GM19463 (cell line): ENCODE data around the gene AP4S1.
"Not testable (repeated sequence)": the region's sequence is repeated elsewhere in the genome, so short reads cannot be mapped to it uniquely, and the experiment has no call there.

Experiments
- ATAC-seq: cut with Tn5 transposase; IDR thresholded peaks from one replicate; pipeline ENCODE4 v1.9.1; 2021; ENCODE audit warnings: mild to moderate bottlenecking, moderate library complexity; ENCODE audit not compliant: unreplicated experiment

The AP4S1 gene

DNA sequence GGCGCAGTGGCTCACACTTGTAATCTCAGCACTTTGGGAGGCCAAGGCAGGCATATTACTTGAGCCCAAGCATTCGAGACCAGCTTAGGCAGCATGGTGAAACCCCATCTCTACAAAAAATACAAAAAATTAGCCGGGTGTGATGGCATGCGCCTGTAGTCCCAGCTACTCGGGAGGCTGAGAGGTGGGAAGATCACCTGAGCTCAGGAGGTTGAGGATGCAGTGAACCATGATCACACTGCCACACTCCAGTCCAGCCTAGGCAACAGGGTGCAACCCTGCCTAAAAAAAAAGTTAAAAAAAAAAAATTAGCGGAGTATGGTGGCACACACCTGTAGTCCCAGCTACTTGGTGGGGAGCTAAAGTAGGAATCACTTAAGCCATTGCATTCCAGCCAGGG lies 21.4 kb upstream of the AP4S1 start:
- not testable (repeated sequence) for ATAC-seq

DNA sequence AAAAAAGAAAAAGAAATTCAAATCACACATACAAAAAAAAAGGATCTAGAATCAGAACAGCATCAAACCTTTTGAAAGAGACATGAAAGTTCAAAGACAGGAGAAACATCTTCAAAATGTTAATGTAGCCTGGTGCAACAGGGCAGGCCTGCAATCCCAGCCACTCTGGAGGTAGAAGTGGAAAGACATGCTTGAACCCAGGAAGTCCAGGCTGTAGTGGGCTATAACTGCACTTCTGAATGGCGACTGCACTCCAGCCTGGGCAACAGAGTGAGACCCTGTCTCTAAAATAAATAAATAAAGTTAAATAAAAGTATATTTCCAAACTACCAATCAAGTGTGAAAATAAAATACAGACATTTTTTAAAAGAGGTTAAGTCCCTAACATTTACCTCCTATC lies 18.7 kb upstream of the AP4S1 start:
- ATAC-seq: no peak

DNA sequence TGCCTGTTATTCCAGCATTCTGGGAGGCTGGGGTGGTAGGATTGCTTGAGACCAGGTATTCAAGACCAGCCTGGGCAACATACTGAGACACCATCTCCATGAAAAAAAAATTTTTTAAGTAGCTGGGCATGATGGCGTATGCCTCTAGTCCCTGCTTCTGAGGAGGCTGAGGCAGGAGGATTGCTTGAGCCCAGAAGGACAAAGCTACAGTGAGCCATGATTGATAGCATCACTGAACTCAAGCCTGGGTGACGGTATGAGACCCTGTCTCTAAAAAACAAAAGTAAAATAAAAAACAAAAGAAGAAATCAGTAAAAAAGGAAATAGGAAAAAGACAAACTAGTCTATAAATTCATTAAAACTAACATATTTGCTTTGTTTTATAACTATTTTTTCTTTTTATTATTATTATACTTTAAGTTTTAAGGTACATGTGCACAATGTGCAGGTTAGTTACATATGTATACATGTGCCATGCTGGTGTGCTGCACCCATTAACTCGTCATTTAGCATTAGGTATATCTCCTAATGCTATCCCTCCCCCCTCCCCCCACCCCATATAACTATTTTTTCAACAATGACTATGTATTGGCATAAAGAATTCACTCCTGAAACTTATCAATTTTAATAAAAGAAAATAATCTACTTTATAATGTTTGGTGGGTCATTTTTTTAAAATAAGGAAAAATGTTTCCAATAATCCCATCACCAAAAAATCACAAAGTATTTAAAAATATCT lies 15.4 kb upstream of the AP4S1 start:
- ATAC-seq: no peak

DNA sequence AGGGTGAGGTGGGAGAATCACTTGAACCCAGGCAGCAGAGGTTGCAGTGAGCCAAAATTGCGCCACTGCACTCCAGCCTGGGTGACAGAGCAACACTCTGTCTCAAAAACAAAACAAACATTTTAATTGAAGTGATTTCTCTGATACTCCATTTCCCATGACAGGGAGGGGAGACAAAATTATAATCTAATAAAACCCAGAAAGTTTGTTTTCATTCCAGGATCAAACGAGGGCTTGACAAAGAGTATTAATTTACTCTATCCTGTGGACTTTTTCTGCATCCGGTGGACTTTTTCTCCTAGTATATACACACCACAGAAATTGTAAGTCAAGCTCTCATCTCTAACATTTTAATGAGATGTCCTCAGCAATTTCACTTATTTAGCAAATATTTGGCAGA lies 14.5 kb upstream of the AP4S1 start:
- no peak for ATAC-seq

DNA sequence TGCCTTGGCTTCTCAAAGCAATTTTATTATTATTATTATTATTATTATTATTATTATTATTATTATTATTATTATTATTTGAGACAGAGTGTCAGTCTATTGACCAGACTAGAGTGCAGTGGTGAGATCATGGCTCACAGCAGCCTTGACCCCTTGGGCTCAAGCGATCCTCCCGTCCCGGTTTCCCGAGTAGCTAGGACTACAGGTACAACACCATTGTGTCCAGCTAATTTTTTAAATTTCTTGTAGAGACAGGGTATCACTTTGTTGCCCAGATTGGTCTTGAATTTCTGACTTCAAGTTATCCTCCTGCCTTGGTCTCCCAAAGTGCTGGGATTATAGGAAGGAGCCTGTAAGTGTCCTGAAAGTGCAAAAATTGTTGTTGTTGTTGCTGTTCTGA lies 11.6 kb upstream of the AP4S1 start:
- ATAC-seq: no peak

DNA sequence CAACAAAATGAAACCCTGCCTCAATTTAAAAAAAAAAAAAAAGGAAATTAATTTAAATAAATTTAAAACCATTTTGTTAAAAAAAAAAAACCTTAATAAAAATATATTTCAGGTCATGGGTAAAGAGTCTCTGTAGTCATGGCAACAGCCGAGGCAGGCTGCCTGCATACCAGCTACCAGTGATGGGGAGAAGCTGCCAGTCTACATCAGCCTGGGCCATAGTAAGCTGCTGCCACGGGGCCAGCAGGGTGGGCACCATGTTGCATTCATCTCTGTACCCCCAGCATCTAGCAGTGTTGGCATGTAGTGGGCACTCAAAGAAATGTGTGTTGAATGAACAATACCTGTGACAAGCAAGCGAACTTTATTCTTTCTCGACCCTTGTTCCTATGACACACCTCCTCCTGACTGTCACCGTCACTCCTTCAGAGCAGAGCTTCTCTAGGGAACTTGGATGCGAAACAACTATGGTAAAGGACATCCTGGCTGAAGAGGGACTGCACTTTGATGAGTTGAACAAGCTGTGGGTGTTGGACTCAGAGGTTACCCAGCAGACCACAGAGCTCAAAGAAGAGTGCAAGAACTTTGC lies 7.3 kb upstream of the AP4S1 start:
- no peak for ATAC-seq

DNA sequence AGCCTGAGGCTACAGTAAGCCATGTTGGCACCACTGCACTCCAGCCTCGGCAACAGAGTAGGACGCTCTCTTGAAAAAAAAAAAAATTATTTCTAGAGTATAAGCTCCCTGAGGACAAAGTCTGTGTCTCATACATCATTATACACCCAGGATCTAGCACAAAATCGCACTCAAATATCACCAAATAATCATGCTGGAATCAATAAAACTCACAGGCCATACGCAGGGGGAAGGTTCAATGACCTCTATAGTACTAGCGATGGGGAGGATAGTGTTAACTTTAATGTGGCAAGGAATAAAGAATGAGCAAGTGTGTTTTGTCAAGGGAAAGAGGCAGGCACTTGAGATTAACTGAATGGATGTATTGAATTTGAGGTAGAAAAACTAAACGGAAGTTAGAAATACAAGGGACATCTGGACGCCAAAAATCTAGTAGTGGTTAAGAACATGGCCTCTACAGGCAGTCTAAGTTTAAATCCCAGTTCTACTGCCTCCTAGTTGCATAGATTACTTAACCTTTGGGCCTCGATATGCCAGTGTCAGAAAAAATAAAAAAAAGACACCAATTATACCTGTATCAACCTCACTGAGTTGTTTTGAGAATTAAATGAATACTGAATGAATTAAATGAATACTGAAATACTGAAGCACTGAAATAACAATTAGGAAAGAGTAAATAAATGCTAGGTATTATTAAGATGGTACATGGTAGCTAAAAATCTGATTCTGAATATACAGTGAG lies 4.4 kb upstream of the AP4S1 start:
- no peak for ATAC-seq

DNA sequence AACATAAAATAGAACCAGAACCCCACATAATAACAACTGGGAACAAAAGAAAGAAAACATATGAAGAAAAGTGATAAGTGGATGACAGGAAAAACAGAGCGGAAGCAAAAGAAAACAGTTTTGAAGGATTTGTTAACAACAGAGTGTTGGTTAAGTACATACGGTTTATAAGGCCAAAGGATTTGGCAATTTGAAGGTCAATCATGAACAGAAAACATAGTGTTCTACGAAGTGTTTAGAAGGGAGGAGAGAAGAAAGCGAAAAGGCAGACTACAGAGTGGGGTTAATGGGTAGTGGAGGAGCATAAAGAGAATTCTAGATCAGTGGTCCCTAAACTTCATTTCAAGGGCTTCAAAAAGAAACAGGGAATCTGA lies 3.9 kb upstream of the AP4S1 start:
- ATAC-seq: no peak

DNA sequence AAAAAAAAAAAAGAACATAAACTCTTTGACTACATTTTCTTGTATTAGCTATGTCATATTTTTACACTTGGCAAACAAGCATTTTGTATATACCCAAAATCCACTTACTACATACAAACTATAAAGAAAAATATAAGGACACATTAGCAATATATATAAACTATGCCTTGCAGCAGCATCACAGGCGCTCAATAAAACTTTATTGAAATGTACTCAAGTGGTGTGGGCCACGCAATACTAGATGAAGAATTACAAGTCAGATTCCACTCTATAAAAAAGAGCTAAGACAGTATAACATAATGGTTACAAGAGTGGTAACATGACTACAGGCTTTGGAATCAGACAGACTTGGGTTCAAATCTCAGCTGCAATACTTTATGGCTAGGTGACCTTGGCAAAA lies 3.1 kb upstream of the AP4S1 start:
- no peak for ATAC-seq

DNA sequence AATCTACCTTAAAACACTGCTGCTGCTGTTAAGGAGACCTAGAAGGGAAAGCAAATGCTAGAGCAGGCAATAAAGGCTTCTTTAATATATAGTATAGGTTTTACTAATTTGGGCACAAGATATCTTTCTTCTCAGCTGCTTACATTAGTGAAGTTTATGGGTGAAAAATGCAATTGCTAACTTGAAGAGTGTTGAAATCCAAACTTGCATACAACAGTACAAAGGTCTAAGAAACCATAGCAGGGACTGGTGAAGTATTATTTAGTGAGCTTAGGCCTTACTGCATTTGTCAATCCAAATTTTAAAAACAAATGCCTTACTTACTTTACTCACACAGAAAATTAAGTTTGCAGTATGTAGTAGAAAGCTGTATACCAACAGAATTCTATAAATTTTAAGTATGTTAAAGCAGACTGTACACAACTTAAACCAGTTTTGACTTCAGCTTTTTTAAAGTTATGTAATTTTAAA lies 1.4 kb upstream of the AP4S1 start:
- ATAC-seq: no peak

DNA sequence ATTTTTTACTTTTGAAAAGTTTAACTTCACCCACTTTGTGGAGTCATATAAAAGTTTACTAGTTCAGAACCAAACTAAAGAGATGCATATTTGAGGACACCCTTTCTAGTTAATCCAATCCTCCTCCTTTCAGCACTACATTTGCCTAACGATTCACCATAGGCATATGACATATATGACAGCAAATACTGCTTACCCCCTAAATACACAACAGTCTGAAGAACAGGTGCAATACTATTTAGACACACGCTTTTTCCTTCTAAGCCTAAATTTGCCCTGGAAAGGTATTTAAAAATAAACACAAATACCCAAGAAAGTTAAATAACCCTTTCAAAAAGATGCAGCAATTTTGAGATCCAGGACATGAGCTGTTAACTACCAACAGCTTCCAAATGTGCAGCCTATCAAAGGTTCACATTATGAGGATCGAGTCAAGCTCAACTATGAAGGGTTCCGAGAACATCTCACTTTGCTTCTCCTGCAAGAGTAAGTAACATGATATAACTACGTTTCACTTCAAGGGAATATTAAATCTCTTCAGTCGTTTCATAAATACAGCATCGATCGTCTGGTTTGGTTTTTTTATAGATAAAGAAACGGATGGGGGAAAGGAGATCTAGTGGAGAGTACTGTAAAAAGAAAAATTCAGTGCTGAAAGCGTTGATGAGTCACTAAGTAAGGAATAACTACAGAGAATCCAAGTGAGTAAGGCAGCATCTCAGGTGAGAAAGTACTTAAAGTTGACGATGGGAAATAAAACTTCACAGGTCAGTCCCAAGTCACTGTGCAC lies 677 bp upstream of the AP4S1 start:
- ATAC-seq: no peak

DNA sequence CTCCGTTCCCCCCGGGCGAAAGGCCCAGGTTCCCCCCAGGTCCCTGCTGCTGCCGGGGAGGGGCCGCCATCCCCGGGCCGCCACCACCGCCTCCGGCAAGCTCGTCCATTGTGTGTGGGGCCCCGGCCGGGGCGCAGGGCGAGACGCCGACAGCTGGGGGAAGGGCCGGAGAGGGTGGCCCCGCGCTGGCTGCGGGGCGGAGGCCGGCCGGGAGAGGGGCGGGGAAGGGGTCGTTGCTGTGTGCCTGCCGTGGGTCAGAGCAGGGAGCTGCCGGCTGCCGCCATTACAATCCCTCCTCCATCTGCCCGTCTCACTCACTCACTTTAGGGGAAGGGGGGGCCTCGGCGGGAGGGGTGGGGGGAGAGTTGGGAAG lies 614 bp downstream of the AP4S1 start, which contains the start of gene STRN3:
Gene STRN3 (minus strand): TSS at position 303 of the 373 bp plus-strand sequence. CDS start 194 bp downstream, at position 109.
- ATAC-seq: no peak

DNA sequence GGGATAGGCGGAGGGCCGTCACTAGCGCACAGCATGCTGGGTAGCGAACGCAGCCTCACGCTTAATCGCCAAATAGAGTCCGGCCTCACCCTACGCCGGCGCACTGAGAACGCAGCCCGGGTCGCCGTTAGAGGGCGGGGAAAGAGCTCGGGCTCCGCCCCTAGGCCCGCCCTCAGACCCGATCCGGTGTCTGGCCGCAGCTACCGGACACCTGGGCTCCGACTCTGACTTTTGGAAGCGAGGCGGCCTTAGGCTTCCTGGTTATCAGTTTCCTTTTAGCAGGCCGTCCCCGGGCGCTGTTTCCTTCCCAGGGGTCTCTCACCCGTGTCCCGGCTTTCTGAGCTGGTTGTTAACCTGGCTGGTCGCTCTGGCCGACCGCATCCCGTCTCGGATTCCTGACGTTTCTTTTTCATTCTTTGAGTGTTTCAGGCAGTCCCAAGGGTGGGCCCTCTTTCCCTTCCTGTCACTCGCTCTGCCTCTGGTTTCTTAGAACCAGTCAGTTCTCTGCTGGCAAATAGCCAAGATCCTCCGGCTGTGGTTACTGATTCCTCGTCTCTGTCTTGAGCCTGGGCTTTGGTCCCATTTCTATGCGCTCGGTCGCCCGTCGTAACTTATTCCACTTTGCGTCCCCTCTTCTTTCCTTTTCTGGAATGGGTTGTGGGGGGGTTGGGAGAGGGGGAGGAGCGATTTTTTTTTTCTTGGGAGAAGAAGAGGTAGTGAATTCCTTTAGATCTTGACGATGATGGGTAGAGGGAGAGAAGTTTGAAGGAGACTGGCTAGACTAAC lies 1.2 kb downstream of the AP4S1 start:
- ATAC-seq: peak; percentile 90

DNA sequence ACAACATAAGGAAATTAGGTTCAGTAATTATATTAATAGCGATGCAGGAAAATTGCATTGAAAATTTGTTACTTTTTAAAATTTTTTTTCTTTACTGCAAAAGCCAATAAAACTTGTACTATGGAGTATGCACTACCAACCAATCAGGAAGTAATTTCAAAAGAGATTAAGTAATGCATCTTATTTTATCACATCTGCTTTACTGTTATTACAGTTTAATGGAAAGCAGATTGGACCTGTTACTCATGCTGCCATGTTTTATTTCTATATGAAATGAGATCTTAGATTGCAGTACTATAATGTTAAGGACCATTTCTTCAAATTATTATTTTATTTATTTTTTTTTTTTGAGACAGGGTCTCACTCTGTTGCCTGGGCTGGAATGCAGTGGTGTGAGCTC lies 2.4 kb downstream of the AP4S1 start:
- no peak for ATAC-seq

DNA sequence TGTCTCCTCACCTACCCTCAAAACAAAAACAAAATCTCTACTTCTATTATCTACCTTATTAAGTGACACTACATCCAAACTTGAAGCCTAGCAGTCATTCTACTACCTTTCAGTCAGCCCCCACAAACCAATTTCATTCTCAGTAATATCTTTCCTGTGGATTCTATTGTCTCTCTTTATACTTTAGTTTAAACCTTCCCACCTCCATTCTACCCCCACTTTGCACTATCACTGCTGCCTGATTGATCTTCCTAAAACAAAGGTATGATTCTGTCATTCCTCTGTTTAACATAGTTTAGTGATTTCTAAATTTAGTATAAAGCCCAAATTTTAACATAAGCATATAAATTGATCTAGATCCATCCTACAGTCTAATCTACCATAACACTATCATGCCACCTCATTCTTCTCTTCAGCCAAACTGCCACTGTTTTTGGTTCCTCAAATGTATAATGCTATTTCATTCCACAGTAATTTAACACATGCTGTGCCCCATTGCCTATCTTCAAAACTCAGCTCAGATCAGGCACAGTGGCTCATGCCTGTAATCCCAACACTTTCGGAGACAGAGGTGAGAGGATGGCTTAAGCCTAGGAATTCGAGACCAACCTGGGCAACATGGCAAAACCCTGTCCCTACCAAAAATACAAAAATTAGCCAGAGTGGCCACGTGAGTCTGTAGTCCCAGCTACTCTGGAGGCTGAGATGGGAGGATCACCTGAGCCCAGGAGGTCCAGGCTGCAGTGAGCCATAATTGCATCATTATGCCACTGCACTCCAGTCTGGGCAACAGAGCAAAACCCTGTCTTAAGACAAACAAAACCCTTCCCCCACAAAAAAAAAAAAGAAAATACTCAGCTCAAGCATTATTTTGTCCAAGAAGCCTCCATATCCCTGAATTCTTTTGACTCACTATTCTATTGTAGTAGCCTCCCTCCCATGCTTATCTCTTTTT lies 3.8 kb downstream of the AP4S1 start:
- no peak for ATAC-seq

DNA sequence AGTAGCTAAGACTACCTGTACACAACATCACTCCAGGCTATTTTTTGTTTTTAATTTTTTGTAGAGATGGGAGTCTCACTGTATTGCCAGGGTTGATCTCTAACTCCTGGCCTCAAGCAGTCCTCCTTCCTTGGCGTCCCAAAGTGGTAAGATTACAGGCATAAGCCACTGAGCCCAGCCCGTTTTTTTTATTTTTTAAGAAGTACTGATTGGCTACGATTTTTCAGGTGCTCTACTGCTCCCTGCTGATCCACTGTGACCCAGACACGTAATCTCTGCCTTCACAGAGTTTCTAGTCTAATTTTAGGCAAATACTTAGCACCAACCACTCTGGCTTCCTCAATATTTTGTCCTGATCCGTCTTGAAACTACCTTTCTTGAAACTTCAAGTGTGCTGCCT lies 5.0 kb downstream of the AP4S1 start:
- ATAC-seq: no peak

DNA sequence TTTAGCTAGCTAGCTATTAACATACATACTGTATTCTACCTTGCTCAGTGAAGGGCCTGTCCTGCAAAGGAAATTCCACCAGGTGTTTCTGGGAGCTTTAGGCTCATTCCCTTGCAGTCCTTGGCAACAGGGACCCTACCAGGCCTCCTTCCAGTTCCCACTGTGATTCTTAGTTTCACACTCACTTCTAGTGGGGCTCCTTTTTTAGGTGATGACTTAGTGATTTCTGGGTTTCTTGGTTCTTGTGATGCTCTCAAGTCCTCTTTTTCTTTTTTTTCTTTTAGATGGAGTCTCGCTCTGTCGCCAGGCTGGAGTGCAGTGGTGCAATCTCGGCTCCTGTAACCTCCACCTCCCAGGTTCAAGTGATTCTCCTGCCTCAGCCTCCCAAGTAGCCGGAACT lies 11.1 kb downstream of the AP4S1 start:
- ATAC-seq: no peak

DNA sequence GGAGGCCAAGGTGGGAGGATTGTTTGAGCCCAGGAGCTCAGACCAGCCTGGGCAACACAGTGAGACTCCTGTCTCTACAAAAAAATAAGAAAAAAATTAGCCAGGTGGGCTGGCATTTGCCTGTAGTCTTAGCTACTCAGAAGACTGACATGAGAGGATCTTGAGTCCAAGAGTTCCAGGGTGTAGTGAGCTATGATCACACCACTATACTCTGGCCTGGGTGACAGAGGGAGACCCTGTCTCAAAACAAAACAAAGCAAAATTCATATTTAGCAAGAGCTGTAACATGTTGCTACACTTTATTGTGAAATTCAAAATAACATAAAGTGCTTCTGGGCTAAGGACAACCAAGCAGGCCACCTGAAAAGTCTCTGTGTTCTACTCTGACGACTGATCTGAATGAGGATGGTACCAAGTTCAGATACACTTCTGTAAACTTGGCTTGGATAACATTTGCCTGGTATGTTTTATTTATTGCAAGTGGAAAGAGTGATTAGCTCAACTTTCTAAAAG lies 12.3 kb downstream of the AP4S1 start:
- no peak for ATAC-seq

DNA sequence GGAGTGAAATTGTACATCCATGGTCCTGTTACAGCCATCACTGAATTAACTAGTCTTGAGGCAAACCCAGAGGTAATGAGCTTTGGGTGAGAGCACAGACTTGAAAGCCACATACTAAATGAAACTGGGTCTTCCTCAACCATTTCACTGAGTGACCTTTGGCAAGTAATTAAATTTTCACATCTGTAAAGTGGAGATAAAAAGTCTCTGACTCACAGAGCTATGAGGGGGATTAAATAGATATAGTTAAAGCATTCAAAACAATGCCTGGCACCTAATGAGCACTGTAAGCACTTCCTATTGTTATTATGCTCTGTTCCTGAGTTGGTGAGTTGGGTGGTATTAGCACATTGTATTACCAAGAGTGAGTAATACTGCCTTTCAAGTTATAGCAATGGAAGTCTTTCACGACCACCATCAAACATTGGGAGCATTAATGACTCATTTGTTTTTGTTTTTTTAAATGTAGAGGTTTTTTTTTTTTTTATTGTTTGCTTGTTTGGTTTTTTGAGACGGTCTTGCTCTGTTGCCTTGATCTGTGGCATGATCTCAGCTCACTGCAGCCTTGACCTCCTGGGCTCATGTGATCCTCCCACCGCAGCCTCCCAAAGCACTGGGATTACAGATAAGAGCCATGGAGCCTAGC lies 13.2 kb downstream of the AP4S1 start:
- no peak for ATAC-seq
